ENCODE measurements around the gene OPN3.

GRCh38 chr1:241648159-241648558, 8.0 kb upstream of the OPN3 start:
- TF ChIP-seq YY1 (IDR thresholded peaks at IDR 0.05; ENCODE audit: low read depth): no peak
- TF ChIP-seq REST (IDR thresholded peaks at IDR 0.05; ENCODE audit: low read depth): no peak
